Astrocyte (in vitro differentiated cells and primary cell): ENCODE results near the gene C1orf56.

Source experiments
- EZH2 ChIP-seq: IDR thresholded peaks from 2 replicates; pipeline ENCODE4 v1.6.1; 2012; ENCODE audit warnings: mild to moderate bottlenecking, low read length, inconsistent platforms; ENCODE audit not compliant: insufficient read depth
- TF ChIP-seq, protein P1 (sequence below): IDR thresholded peaks from 2 replicates; pipeline ENCODE4 v1.5.1; 2011; ENCODE audit warnings: low read depth, mild to moderate bottlenecking, inconsistent platforms, low read length, moderate library complexity; ENCODE audit not compliant: insufficient read depth

DNA sequence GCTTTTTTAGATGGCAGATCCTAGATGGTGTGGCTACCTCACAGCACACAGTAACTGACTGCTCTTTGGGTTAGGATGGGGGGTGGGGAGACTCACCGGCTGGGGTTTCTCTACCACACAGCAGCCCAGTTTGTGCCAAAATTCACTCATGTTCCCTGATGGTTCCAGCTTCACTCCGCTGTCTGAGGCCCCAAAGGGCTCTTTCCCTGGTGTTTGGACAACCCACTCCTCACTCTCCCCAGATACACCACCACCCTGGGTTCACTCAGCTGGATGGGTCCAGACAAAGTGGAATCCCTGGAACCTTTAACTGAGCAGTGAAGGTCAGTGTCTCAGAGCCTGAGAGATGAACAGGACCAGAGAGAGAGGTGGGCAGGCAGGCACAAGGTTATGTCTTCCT lies 8.0 kb downstream of the C1orf56 start:
- TF ChIP-seq, protein P1, sequence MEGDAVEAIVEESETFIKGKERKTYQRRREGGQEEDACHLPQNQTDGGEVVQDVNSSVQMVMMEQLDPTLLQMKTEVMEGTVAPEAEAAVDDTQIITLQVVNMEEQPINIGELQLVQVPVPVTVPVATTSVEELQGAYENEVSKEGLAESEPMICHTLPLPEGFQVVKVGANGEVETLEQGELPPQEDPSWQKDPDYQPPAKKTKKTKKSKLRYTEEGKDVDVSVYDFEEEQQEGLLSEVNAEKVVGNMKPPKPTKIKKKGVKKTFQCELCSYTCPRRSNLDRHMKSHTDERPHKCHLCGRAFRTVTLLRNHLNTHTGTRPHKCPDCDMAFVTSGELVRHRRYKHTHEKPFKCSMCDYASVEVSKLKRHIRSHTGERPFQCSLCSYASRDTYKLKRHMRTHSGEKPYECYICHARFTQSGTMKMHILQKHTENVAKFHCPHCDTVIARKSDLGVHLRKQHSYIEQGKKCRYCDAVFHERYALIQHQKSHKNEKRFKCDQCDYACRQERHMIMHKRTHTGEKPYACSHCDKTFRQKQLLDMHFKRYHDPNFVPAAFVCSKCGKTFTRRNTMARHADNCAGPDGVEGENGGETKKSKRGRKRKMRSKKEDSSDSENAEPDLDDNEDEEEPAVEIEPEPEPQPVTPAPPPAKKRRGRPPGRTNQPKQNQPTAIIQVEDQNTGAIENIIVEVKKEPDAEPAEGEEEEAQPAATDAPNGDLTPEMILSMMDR = no peak
- no peak for TF ChIP-seq EZH2
